AG10803 (cell line): ENCODE measurements around the gene SPATA31A3.
"Not testable (repeated sequence)": the region's sequence is repeated elsewhere in the genome, so short reads cannot be mapped to it uniquely, and the experiment has no call there.

Source experiments
- DNase-seq: peaks from one replicate; pipeline ENCODE4 v3.0.0; 2010; ENCODE audit warnings: low read depth
- H3K4me3 ChIP-seq: 2 replicates; pipeline ENCODE4 v1.5.1; 2011; ENCODE audit warnings: mild to moderate bottlenecking, low read length, control low read depth

SPATA31A3 gene

DNA sequence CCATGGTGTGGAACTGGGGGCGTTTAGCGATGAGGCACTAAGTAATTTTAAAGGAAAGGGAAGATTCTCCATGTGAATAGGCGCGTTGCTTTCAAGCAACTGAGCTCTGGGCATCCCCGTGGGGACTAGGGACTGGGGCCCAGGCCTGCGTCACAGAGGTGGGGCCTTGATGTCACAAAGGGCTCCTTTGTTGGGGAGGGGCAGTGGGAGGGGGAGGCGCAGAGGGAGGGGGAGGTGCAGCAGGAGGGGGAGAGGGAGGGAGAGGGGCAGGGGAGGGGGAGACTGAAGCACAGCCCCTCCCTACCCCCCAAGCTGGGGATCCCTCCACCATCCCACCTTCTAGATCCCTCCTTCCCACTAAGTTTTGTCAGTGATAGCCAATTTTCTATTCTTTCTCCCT, at the start of gene SPATA31A3:
Gene SPATA31A3, minus strand, starts transcription at position 101 of the 400 bp plus-strand sequence. Its CDS starts 29 bp downstream, at position 72.
- H3K4me3 ChIP-seq, DNase-seq: not testable (repeated sequence)

DNA sequence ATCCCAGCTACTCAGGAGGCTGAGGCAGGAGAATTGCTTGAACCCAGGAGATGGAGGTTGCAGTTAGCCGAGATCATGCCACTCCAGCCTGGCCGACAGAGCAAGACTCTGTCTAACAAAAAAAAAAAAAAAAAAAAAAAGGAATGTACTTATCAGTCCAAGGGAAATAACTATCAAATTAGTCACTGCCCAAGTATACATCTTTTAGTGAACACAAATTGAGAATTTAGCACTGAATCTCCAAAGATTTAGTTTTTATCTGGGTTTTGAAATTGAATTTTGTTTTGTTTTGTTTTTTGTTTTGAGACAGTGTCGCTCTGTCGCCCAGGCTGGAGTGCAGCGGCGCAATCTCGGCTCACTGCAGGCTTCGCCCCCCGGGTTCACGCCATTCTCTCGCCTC, 39.8 kb downstream of the SPATA31A3 start:
- DNase-seq, result not testable (repeated sequence)

DNA sequence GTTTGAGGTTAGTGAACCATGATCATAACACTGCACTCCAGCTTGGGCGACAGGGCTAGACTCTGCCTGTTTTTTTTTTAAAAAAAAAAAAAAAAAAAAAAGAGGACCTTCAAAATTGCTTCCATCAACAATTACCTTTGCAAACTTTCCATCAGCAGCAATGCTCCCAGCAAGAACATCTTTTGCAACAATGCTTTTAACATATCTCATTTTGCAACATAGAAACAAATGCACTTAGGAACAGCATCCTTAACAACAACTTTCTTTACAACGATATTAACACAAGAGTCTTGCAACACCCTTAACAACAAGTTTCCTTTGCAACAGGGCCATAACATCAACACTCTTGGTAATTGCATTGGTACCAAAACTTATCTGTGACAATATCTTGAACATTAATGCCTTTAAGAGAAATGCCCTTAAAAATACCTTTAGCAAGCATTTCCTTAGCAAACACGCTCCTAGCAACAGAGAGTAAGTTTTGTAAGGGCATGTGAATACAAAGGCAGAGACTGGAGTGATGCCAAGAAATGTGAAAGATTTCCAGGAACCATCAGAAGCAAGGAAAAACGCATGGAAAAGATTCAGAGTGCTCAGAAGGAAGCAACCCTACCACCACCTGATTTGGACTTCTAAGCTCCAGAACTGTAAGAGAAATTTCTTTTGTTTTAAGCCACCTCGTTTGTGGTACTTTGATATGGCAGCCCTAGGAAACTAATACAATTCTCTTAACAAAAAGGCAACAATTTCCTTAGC, 49.8 kb downstream of the SPATA31A3 start:
- DNase-seq, H3K4me3 ChIP-seq: not testable (repeated sequence)

More for the DNA sequence above, 39.8 kb downstream of the SPATA31A3 start:
- H3K4me3 ChIP-seq, result not testable (repeated sequence)

DNA sequence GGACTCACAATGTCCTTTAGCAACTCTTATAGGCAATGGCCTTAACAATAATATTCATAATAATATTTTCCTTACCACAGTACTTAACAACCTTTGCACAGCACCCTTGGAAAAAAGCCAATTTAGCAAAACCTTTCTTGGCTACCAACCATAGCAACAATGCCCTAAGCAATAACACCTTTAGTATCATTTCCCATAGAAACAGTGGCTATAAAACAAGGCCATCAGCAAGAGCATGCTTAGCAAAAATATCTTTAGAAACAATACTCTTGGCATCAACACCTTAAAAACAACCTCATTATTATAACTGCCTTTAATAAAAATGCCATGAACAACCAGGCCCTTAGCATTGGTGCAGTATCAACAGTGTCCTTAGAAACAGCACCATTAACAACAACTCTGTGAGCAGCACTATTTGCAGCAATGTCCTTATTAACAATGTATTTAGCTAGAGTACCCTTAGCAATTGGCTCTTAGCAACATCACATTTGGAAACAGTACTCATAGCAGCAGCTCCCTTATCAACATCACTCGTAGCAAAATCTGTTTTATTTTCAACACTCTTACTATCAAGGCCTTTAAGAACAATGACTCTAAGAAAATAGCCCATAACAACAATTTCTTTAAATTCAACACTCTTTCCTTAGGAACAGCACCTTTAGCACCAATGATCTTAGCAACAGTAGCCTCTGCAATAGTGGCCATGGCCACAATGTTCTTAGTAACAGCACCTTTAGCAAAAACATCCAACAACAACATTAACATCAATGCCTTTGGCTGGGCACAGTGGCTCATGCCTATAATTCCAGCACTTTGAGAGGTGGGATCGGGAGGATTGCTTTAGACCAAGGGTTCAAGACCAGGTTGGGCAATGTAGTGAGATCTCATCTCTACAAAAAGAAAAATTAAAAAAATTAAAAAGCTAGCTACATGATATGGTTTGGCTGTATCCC, 52.2 kb downstream of the SPATA31A3 start:
- not testable (repeated sequence) for DNase-seq, H3K4me3 ChIP-seq

DNA sequence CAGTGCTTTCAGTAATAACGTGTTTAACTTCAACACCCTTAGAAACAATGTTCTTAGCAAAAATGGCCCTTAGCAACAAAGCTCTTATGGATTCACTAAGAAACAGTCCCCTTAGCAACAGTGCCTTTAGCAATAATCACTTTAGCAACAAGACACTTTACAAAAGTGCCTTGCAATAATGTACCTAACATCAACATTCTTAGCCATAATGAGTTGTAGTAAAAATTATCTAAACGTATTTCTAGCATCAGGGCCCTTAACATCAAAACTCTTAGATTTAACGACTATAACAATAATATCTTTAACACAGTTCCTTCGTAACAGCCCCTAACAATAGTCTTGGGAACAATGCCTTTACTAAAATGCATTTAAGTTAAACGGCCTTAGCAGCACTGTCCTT, 54.0 kb downstream of the SPATA31A3 start:
- DNase-seq, H3K4me3 ChIP-seq: not testable (repeated sequence)

DNA sequence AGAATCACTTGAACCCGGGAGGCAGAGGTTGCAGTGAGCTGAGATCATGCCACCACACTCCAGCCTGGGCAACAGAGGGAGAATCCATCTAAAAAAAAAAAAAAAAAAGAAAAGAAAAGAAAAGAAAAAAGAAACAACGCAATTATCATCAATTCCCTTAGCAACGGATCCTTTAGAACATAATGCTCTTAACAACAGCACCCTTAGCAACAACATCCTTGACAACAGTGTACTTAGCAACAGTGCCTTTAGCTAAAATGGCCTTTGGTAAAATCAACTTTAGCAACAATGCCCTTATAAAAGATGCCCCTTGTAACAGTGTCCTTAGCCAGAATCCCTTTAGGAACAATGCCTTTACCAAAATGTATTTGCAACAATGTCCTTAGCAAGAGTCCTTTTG, 54.7 kb downstream of the SPATA31A3 start:
- DNase-seq, H3K4me3 ChIP-seq: not testable (repeated sequence)
